OCI-LY3 (cell line): ENCODE results near the gene RHOB.

ENCODE experiments used
- H2AFZ ChIP-seq: fragments of 200-600, 300-600 bp; shearing (Covaris generic); 2 replicates; pipeline ENCODE4 v1.6.0; 2014; ENCODE audit warnings: antibody characterized with exemption, low read depth, low read length
- H3K27ac ChIP-seq: fragments of 200-600, 300-600 bp; sonication (generic); 2 replicates; pipeline ENCODE4 v1.5.1; 2014; ENCODE audit warnings: mild to moderate bottlenecking, low read length, moderate library complexity, mixed read lengths
- H3K27me3 ChIP-seq: fragments of 200-600, 300-600 bp; sonication (generic); 2 replicates; pipeline ENCODE4 v1.6.1; 2014; ENCODE audit warnings: low read depth, low read length, mixed read lengths
- H3K36me3 ChIP-seq: fragments of 200-600, 300-600 bp; sonication (generic); replicated peaks from 2 replicates; pipeline ENCODE3; 2014; ENCODE audit warnings: low read depth, low read length, mixed read lengths
- H3K4me1 ChIP-seq: fragments of 300-600, 200-600 bp; sonication (generic); 2 replicates; pipeline ENCODE4 v1.6.1; 2014; ENCODE audit warnings: low read length, mixed read lengths
- H3K4me2 ChIP-seq: fragments of 200-600, 300-600 bp; sonication (generic); 2 replicates; pipeline ENCODE4 v1.6.1; 2014; ENCODE audit warnings: low read length, mixed read lengths
- H3K4me3 ChIP-seq: fragments of 300-600, 200-600 bp; sonication (generic); 2 replicates; pipeline ENCODE4 v1.5.1; 2014; ENCODE audit warnings: antibody characterized with exemption, mild to moderate bottlenecking, low read length, moderate library complexity
- H3K79me2 ChIP-seq: fragments of 300-600, 200-600 bp; shearing (Covaris generic); 2 replicates; pipeline ENCODE4 v1.6.1; 2014; ENCODE audit warnings: mild to moderate bottlenecking, low read length, mixed read lengths
- H3K9ac ChIP-seq: fragments of 300-600, 200-600 bp; shearing (Covaris generic); 2 replicates; pipeline ENCODE4 v1.6.0; 2014; ENCODE audit warnings: mild to moderate bottlenecking, low read length, moderate library complexity
- H3K9me3 ChIP-seq: fragments of 200-600, 300-600 bp; shearing (Covaris generic); 2 replicates; pipeline ENCODE4 v1.6.1; 2014; ENCODE audit warnings: low read length, mixed read lengths; ENCODE audit not compliant: insufficient read depth
- H4K20me1 ChIP-seq: fragments of 200-600, 300-600 bp; sonication (generic); 2 replicates; pipeline ENCODE4 v1.6.1; 2016; ENCODE audit warnings: low read length, mixed read lengths; ENCODE audit not compliant: insufficient read depth
- EZH2phosphoT487 ChIP-seq: fragments of 200-600 bp; shearing (Covaris generic); IDR thresholded peaks from 2 replicates; pipeline ENCODE4 v1.6.1; 2018; ENCODE audit warnings: antibody characterized with exemption, mixed run types, low read depth
- TF ChIP-seq, protein P1 (sequence below): fragments of 200-600, 300-600 bp; sonication (generic); IDR thresholded peaks from 2 replicates; pipeline ENCODE4 v1.5.1; 2014; ENCODE audit warnings: antibody characterized with exemption, low read length, low read depth

Gene RHOB

DNA sequence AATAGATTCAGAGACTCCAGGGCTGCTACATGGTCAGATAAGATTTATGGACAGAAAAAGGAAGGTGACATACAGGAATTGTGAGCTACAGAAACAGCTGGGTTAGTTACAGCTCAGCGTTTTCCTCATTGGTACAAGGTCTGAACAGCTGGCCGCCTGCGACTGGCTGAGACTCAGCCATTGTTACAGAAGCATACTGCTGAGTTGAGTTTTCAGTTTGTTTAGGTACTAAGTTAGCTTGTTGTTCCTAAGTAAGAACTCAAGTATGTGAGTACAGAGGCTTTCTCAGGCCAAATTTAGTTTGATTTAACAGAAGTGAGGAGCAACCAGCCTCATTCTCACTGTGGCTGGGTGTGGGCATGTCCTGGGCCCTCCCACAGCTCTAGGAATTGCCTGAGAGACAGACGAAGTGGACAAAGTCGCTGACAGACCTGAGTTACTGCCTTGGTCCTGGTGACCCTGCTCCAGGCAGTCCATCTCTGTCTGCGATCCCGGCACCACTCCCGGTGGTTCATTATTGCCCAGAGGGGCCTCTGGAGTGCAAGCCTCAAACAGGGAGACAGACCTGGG is 27.8 kb upstream of the RHOB start:
- Histone ChIP-seq H3K36me3 (no peaks in the 10 kb centered on the region), H3K27me3 (peaks cover 9% of the 10 kb centered on the region), H2AFZ (no peak overlapping the region), H3K4me1 (0 out of 2 replicates have a peak, but pooled peaks cover 2% of the 10 kb centered on the region), H3K4me3 (no peak overlapping the region), H3K9ac (no peak overlapping the region), H3K9me3 (no peaks in the 10 kb centered on the region), H4K20me1 (no peaks in the 10 kb centered on the region), H3K4me2 (no peak overlapping the region), H3K79me2 (no peaks in the 10 kb centered on the region), H3K27ac (no peak overlapping the region)
- TF ChIP-seq, protein P1, sequence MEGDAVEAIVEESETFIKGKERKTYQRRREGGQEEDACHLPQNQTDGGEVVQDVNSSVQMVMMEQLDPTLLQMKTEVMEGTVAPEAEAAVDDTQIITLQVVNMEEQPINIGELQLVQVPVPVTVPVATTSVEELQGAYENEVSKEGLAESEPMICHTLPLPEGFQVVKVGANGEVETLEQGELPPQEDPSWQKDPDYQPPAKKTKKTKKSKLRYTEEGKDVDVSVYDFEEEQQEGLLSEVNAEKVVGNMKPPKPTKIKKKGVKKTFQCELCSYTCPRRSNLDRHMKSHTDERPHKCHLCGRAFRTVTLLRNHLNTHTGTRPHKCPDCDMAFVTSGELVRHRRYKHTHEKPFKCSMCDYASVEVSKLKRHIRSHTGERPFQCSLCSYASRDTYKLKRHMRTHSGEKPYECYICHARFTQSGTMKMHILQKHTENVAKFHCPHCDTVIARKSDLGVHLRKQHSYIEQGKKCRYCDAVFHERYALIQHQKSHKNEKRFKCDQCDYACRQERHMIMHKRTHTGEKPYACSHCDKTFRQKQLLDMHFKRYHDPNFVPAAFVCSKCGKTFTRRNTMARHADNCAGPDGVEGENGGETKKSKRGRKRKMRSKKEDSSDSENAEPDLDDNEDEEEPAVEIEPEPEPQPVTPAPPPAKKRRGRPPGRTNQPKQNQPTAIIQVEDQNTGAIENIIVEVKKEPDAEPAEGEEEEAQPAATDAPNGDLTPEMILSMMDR, result no peak
- TF ChIP-seq EZH2phosphoT487, result no peak

DNA sequence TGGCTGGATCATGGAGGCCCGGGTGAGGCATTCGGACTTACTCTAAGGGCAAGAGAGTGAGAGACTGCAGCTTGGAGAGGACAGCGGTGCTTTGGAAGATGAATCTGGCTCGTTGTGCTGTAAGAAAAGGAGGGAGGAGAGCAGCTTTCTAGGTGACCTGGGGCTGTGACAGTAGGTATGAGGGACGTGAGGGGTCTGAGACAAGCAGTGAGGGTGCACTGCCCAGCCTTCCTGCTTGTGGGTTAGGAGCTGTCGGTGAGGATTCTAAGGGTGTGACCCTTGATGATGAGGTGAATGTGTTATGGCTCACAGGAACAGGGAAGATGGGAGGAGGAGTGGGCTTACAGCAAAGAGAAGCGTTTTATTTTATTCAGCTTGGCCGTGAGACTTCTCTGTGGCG is 27.1 kb upstream of the RHOB start:
- H3K27me3 ChIP-seq, result peaks cover 9% of the 10 kb centered on the region
- H3K4me2 ChIP-seq, result no peak overlapping the region
- no peaks in the 10 kb centered on the region for H3K36me3 ChIP-seq
- H2AFZ ChIP-seq, result no peak overlapping the region
- H3K79me2 ChIP-seq, result no peaks in the 10 kb centered on the region
- no peak for TF ChIP-seq EZH2phosphoT487
- TF ChIP-seq, protein P1, result no peak
- no peak overlapping the region for H3K9ac ChIP-seq
- no peak overlapping the region for H3K4me3 ChIP-seq
- no peaks in the 10 kb centered on the region for H3K9me3 ChIP-seq
- no peak overlapping the region for H3K27ac ChIP-seq
- peaks cover 6% of the 10 kb centered on the region for H3K4me1 ChIP-seq
- no peaks in the 10 kb centered on the region for H4K20me1 ChIP-seq

DNA sequence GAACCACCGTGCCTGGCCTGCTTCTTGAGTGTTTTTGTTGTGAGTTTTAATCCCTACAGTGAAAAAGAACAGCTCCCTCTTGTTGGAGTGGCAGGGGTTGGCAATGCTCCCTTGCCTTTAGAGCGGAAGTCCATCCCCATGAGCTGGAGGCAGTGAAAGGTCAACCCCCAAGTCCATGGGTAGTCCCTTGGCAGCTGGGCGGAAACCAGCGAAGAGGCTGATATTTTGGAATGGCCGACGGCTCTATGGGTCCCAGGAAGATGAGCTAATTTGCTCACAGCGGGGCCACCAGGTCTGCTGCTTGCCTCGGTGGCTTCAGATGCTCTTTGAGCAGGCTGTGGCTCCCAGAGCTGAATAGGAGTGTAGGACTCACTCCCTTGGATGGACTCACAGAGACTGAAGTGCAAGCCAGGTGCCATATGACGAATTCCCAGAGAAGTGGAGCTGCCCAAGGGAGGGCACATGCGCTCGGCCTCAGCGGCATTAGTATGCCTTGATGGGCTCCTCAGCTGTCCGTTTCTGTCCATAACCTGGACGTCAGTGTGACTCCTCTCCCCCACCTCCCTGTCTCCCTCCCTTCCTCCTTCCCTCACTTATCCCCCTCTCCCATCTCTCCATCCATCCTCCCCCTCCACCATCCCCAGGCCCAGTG is 25.4 kb upstream of the RHOB start:
- no peaks in the 10 kb centered on the region for H3K9me3 ChIP-seq
- no peaks in the 10 kb centered on the region for H3K79me2 ChIP-seq
- no peak overlapping the region for H2AFZ ChIP-seq
- H4K20me1 ChIP-seq, result no peaks in the 10 kb centered on the region
- H3K27me3 ChIP-seq, result peaks cover 5% of the 10 kb centered on the region
- no peak overlapping the region for H3K4me2 ChIP-seq
- H3K9ac ChIP-seq, result no peak overlapping the region
- no peak overlapping the region for H3K27ac ChIP-seq
- H3K4me3 ChIP-seq, result no peak overlapping the region
- peaks cover 11% of the 10 kb centered on the region for H3K4me1 ChIP-seq
- H3K36me3 ChIP-seq, result no peaks in the 10 kb centered on the region
- TF ChIP-seq, protein P1, result no peak
- no peak for TF ChIP-seq EZH2phosphoT487

DNA sequence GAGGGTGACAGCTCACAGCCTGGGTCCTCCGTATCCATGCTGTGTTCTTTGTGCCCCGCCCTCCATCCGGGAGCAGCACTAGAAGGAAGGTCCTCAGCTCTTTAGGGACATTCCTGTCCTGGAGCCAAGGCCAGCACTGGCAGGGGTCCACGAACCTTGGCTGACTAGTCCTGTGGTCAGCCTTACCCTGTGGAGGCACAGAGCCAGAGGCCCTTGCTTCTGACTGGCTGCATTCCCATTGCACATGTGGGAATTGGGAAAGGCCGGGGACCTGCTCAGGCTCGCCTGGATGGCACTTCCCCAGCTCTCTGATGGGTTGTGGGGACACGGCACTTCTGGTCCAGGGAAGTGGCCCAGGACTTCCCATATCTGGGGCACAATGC is 24.9 kb upstream of the RHOB start:
- Histone ChIP-seq H3K27ac (no peak overlapping the region), H3K9ac (no peak overlapping the region), H3K36me3 (no peaks in the 10 kb centered on the region), H3K4me3 (no peak overlapping the region), H3K79me2 (no peaks in the 10 kb centered on the region), H3K4me2 (no peak overlapping the region), H4K20me1 (no peaks in the 10 kb centered on the region), H3K4me1 (peaks cover 11% of the 10 kb centered on the region), H3K27me3 (peaks cover under 1% of the 10 kb centered on the region), H3K9me3 (no peaks in the 10 kb centered on the region), H2AFZ (no peak overlapping the region)
- no peak for TF ChIP-seq EZH2phosphoT487
- TF ChIP-seq, protein P1, result no peak
